K562 (cell line): Measurements from ENCODE around the gene SRD5A1.

Experiments
- KDM1A ChIP-seq, 2 experiments: fragments of 450-650 bp; IDR thresholded peaks; 2 replicates each; pipeline ENCODE4 v1.6.1; 2016; ENCODE audit warnings: mild to moderate bottlenecking in 2 of 2
- KLF13 ChIP-seq: fragments of 450-650 bp; IDR thresholded peaks from 2 replicates; pipeline ENCODE4 v1.6.1; 2016; ENCODE audit warnings: missing genetic modification characterization, low read depth, mild to moderate bottlenecking, missing compliant biosample characterization, moderate library complexity, borderline replicate concordance

GRCh38 chr5:6626508-6626907 lies 6.7 kb upstream of the SRD5A1 start:
- TF ChIP-seq KLF13 (no peak), KDM1A (IDR thresholded peaks at IDR 0.05) (no peak)
